ENCODE measurements around the gene TRAPPC10.

The TRAPPC10 gene

GRCh38 chr21:43973634-43973955 is 38.5 kb upstream of the TRAPPC10 start:
- no peak overlapping the region for H3K9ac ChIP-seq (ENCODE audit: low read depth, low read length)
- H3K9me3 ChIP-seq (replicated peaks; ENCODE audit: low read length): no peaks in the 10 kb centered on the region
- H3K4me1 ChIP-seq (ENCODE audit: control insufficient read depth, insufficient read depth, low read length): no peaks in the 10 kb centered on the region
- no peak overlapping the region for H3K4me2 ChIP-seq (ENCODE audit: low read length)
- no peak overlapping the region for H3K4me3 ChIP-seq (ENCODE audit: low read length)
- no peaks in the 10 kb centered on the region for H3K27me3 ChIP-seq (ENCODE audit: control insufficient read depth, insufficient read depth, low read length)
- H3K36me3 ChIP-seq (ENCODE audit: insufficient read depth, low read length): peaks cover 14% of the 10 kb centered on the region

GRCh38 chr21:43974791-43975468 is 37.2 kb upstream of the TRAPPC10 start:
- no peaks in the 10 kb centered on the region for H3K4me1 ChIP-seq (ENCODE audit: control insufficient read depth, insufficient read depth, low read length)
- peak overlapping the region; percentile 26 for H3K4me2 ChIP-seq (ENCODE audit: low read length)
- H3K9ac ChIP-seq (ENCODE audit: low read depth, low read length): no peak overlapping the region
- peaks cover 14% of the 10 kb centered on the region for H3K36me3 ChIP-seq (ENCODE audit: insufficient read depth, low read length)
- no peaks in the 10 kb centered on the region for H3K27me3 ChIP-seq (ENCODE audit: control insufficient read depth, insufficient read depth, low read length)
- no peaks in the 10 kb centered on the region for H3K9me3 ChIP-seq (replicated peaks; ENCODE audit: low read length)
- H3K4me3 ChIP-seq (ENCODE audit: low read length): no peak overlapping the region

- H3K27me3 ChIP-seq (ENCODE audit: control insufficient read depth, insufficient read depth, low read length): no peaks in the 10 kb centered on the region
- H3K4me1 ChIP-seq (ENCODE audit: control insufficient read depth, insufficient read depth, low read length): no peaks in the 10 kb centered on the region
- H3K4me2 ChIP-seq (ENCODE audit: low read length): peak overlapping the region; percentile 26
- H3K9me3 ChIP-seq (replicated peaks; ENCODE audit: low read length): no peaks in the 10 kb centered on the region
- no peak overlapping the region for H3K4me3 ChIP-seq (ENCODE audit: low read length)
- no peak overlapping the region for H3K9ac ChIP-seq (ENCODE audit: low read depth, low read length)
- peaks cover 14% of the 10 kb centered on the region for H3K36me3 ChIP-seq (ENCODE audit: insufficient read depth, low read length)
Observed at GRCh38 chr21:43975469-43976098, 36.5 kb upstream of the TRAPPC10 start.

- Histone ChIP-seq H3K4me2 (ENCODE audit: low read length) (no peak overlapping the region), H3K9me3 (replicated peaks; ENCODE audit: low read length) (no peaks in the 10 kb centered on the region), H3K36me3 (ENCODE audit: insufficient read depth, low read length) (peaks cover 14% of the 10 kb centered on the region), H3K4me1 (ENCODE audit: control insufficient read depth, insufficient read depth, low read length) (no peaks in the 10 kb centered on the region), H3K27me3 (ENCODE audit: control insufficient read depth, insufficient read depth, low read length) (no peaks in the 10 kb centered on the region), H3K9ac (ENCODE audit: low read depth, low read length) (no peak overlapping the region), H3K4me3 (ENCODE audit: low read length) (no peak overlapping the region)
Observed at GRCh38 chr21:43976661-43977060, 35.4 kb upstream of the TRAPPC10 start.

GRCh38 chr21:43978060-43978459 is 34.0 kb upstream of the TRAPPC10 start:
- Histone ChIP-seq H3K27me3 (ENCODE audit: control insufficient read depth, insufficient read depth, low read length) (no peaks in the 10 kb centered on the region), H3K4me3 (ENCODE audit: low read length) (no peak overlapping the region), H3K9me3 (replicated peaks; ENCODE audit: low read length) (no peaks in the 10 kb centered on the region), H3K9ac (ENCODE audit: low read depth, low read length) (no peak overlapping the region), H3K4me2 (ENCODE audit: low read length) (no peak overlapping the region), H3K4me1 (ENCODE audit: control insufficient read depth, insufficient read depth, low read length) (no peaks in the 10 kb centered on the region), H3K36me3 (ENCODE audit: insufficient read depth, low read length) (peaks cover 6% of the 10 kb centered on the region)

GRCh38 chr21:43979654-43980053 is 32.5 kb upstream of the TRAPPC10 start:
- peaks cover 7% of the 10 kb centered on the region for H3K36me3 ChIP-seq (ENCODE audit: insufficient read depth, low read length)
- H3K4me1 ChIP-seq (ENCODE audit: control insufficient read depth, insufficient read depth, low read length): no peaks in the 10 kb centered on the region
- no peak overlapping the region for H3K4me2 ChIP-seq (ENCODE audit: low read length)
- no peaks in the 10 kb centered on the region for H3K9me3 ChIP-seq (replicated peaks; ENCODE audit: low read length)
- H3K9ac ChIP-seq (ENCODE audit: low read depth, low read length): no peak overlapping the region
- no peaks in the 10 kb centered on the region for H3K27me3 ChIP-seq (ENCODE audit: control insufficient read depth, insufficient read depth, low read length)
- H3K4me3 ChIP-seq (ENCODE audit: low read length): no peak overlapping the region

DNA sequence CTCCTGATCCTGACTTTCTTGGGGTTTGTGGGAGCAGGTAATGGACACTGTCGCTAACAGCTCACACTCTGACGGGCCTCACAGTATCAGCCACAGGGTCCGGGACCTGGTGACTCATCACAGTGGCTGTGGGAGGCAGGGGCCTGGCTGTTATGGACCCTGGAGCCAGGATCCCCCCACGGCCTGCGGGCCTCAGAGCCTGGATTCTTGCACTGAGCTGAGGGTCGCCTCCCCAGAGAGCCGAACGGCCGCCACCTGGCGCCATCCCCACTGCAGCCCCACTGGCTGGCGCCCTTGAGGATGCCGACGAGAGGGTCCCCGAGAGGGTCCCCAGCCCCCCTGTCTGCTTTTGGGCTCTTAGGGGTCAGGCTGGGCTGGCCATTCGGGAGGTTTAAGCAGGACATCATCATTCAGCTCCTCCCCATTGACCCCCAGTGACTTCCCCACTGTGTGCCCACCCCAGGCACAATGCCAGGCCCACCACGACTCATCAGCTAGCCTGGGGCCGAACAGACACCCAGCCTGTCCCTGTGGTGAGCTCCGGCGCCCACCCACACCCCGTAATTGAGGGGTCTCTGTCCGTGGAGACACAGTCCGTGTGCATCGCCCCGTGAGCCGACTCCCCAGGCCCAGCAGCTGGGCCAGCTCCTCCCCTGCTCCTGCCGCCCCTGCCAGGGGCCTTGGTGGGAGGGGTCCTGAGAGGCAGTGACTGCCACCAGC is 30.8 kb upstream of the TRAPPC10 start:
- Histone ChIP-seq H3K4me3 (ENCODE audit: low read length) (no peak overlapping the region), H3K9ac (ENCODE audit: low read depth, low read length) (no peak overlapping the region), H3K36me3 (ENCODE audit: insufficient read depth, low read length) (peaks cover 7% of the 10 kb centered on the region), H3K9me3 (replicated peaks; ENCODE audit: low read length) (no peaks in the 10 kb centered on the region), H3K4me1 (ENCODE audit: control insufficient read depth, insufficient read depth, low read length) (no peaks in the 10 kb centered on the region), H3K4me2 (ENCODE audit: low read length) (no peak overlapping the region), H3K27me3 (ENCODE audit: control insufficient read depth, insufficient read depth, low read length) (no peaks in the 10 kb centered on the region)

GRCh38 chr21:43981871-43982210 is 30.3 kb upstream of the TRAPPC10 start:
- H3K9ac ChIP-seq (ENCODE audit: low read depth, low read length): no peak overlapping the region

GRCh38 chr21:43982489-43983078 is 29.5 kb upstream of the TRAPPC10 start:
- no peak overlapping the region for H3K4me3 ChIP-seq (ENCODE audit: low read length)
- H3K9ac ChIP-seq (ENCODE audit: low read depth, low read length): no peak overlapping the region
- peaks cover 7% of the 10 kb centered on the region for H3K36me3 ChIP-seq (ENCODE audit: insufficient read depth, low read length)
- H3K27me3 ChIP-seq (ENCODE audit: control insufficient read depth, insufficient read depth, low read length): peaks cover 3% of the 10 kb centered on the region
- H3K9me3 ChIP-seq (replicated peaks; ENCODE audit: low read length): no peaks in the 10 kb centered on the region
- no peaks in the 10 kb centered on the region for H3K4me1 ChIP-seq (ENCODE audit: control insufficient read depth, insufficient read depth, low read length)
- H3K4me2 ChIP-seq (ENCODE audit: low read length): no peak overlapping the region

More at GRCh38 chr21:43981871-43982210, 30.3 kb upstream of the TRAPPC10 start:
- Histone ChIP-seq H3K4me2 (ENCODE audit: low read length) (no peak overlapping the region), H3K27me3 (ENCODE audit: control insufficient read depth, insufficient read depth, low read length) (peaks cover 3% of the 10 kb centered on the region), H3K36me3 (ENCODE audit: insufficient read depth, low read length) (peaks cover 7% of the 10 kb centered on the region), H3K4me1 (ENCODE audit: control insufficient read depth, insufficient read depth, low read length) (no peaks in the 10 kb centered on the region), H3K9me3 (replicated peaks; ENCODE audit: low read length) (no peaks in the 10 kb centered on the region), H3K4me3 (ENCODE audit: low read length) (no peak overlapping the region)

- no peak overlapping the region for H3K4me2 ChIP-seq (ENCODE audit: low read length)
- H3K36me3 ChIP-seq (ENCODE audit: insufficient read depth, low read length): peaks cover 7% of the 10 kb centered on the region
- H3K4me3 ChIP-seq (ENCODE audit: low read length): no peak overlapping the region
- H3K4me1 ChIP-seq (ENCODE audit: control insufficient read depth, insufficient read depth, low read length): no peaks in the 10 kb centered on the region
- no peak overlapping the region for H3K9ac ChIP-seq (ENCODE audit: low read depth, low read length)
- peaks cover 3% of the 10 kb centered on the region for H3K27me3 ChIP-seq (ENCODE audit: control insufficient read depth, insufficient read depth, low read length)
- no peaks in the 10 kb centered on the region for H3K9me3 ChIP-seq (replicated peaks; ENCODE audit: low read length)
Observed at GRCh38 chr21:43983390-43983789, 28.7 kb upstream of the TRAPPC10 start.

GRCh38 chr21:43983860-43984420 is 28.2 kb upstream of the TRAPPC10 start:
- no peaks in the 10 kb centered on the region for H3K9me3 ChIP-seq (replicated peaks; ENCODE audit: low read length)
- no peak overlapping the region for H3K4me2 ChIP-seq (ENCODE audit: low read length)
- no peak overlapping the region for H3K4me3 ChIP-seq (ENCODE audit: low read length)
- peaks cover 7% of the 10 kb centered on the region for H3K36me3 ChIP-seq (ENCODE audit: insufficient read depth, low read length)
- no peak overlapping the region for H3K9ac ChIP-seq (ENCODE audit: low read depth, low read length)
- no peaks in the 10 kb centered on the region for H3K4me1 ChIP-seq (ENCODE audit: control insufficient read depth, insufficient read depth, low read length)
- H3K27me3 ChIP-seq (ENCODE audit: control insufficient read depth, insufficient read depth, low read length): peaks cover 3% of the 10 kb centered on the region
